PC-3 (cell line): Measurements from ENCODE around the gene ADAMTS17. TPM values are rescaled to one million over a fixed set of nuclear protein-coding genes. Genes with fewer than 3 reads are reported as not detected.

Source experiments
- ATAC-seq: fragments of 200-7000 bp; cut with Tn5 transposase; 2 replicates; pipeline ENCODE4 v1.9.1; 2020; ENCODE audit warnings: mild to moderate bottlenecking, moderate library complexity
- BruUV-seq: library from RNA; stranded (reverse); fragments of 400-500 nt; replicated peaks from 2 replicates; lab custom pipeline; 2021; lab: Mats Ljungman, UMichigan
- CTCF ChIA-PET: fragments of 300-600 bp; sonication (Branson Sonifier 250); formaldehyde crosslinking; loops from one replicate; lab custom pipeline; 2022; ENCODE audit warnings: antibody characterized with exemption; lab: Charles Lee
- POLR2A ChIA-PET: fragments of 300-600 bp; sonication (Branson Sonifier 250); formaldehyde crosslinking; loops from one replicate; lab custom pipeline; 2022; ENCODE audit warnings: antibody characterized with exemption; ENCODE audit not compliant: unreplicated experiment; lab: Charles Lee
- DNase-seq: peaks from one replicate; pipeline ENCODE4 v3.0.0-alpha.2; 2015
- H2AFZ ChIP-seq: fragments of 300-600 bp; sonication (generic); 2 replicates; pipeline ENCODE4 v1.6.0; 2016; ENCODE audit warnings: antibody characterized with exemption, low read length
- H3F3A ChIP-seq: fragments of 300-600 bp; sonication (generic); one replicate; pipeline ENCODE4 v1.6.0; 2017; ENCODE audit warnings: antibody characterized with exemption, low read length, control low read depth, mild to moderate bottlenecking; ENCODE audit not compliant: unreplicated experiment
- H3K27ac ChIP-seq: fragments of 300-600 bp; sonication (generic); 2 replicates; pipeline ENCODE4 v1.5.1; 2016; ENCODE audit warnings: mild to moderate bottlenecking, low read length
- H3K27me3 ChIP-seq: fragments of 300-600 bp; sonication (generic); 2 replicates; pipeline ENCODE4 v1.6.1; 2016; ENCODE audit warnings: low read length, mixed read lengths
- H3K36me3 ChIP-seq: fragments of 300-600 bp; sonication (generic); 2 replicates; pipeline ENCODE4 v1.6.1; 2016; ENCODE audit warnings: low read depth, mixed run types, low read length, mixed read lengths
- H3K4me1 ChIP-seq: fragments of 300-600 bp; sonication (generic); 2 replicates; pipeline ENCODE4 v1.5.1; 2016; ENCODE audit warnings: low read length; ENCODE audit not compliant: insufficient read depth
- H3K4me2 ChIP-seq: fragments of 300-600 bp; sonication (generic); 2 replicates; pipeline ENCODE4 v1.6.0; 2016; ENCODE audit warnings: low read length
- H3K4me3 ChIP-seq: fragments of 300-600 bp; sonication (generic); 2 replicates; pipeline ENCODE4 v1.5.1; 2016; ENCODE audit warnings: mild to moderate bottlenecking, low read length, mixed read lengths
- H3K79me2 ChIP-seq: fragments of 300-600 bp; sonication (generic); 2 replicates; pipeline ENCODE4 v1.6.1; 2017; ENCODE audit warnings: low read length, mixed read lengths
- H3K9ac ChIP-seq: fragments of 300-600 bp; sonication (generic); 2 replicates; pipeline ENCODE4 v1.6.0; 2016; ENCODE audit warnings: mild to moderate bottlenecking, low read length
- H3K9me2 ChIP-seq: fragments of 300-600 bp; sonication (generic); replicated peaks from 2 replicates; pipeline ENCODE4 v1.6.1; 2016; ENCODE audit warnings: mixed run types, low read length, mixed read lengths
- H3K9me3 ChIP-seq: fragments of 300-600 bp; sonication (generic); 2 replicates; pipeline ENCODE4 v1.6.1; 2016; ENCODE audit warnings: low read length, mixed read lengths
- H4K20me1 ChIP-seq: fragments of 300-600 bp; sonication (generic); 2 replicates; pipeline ENCODE4 v1.6.1; 2016; ENCODE audit warnings: low read length, mixed read lengths
- CTCF ChIP-seq: fragments of 300-600 bp; sonication (generic); conservative IDR thresholded peaks from 2 replicates; pipeline ENCODE4 v1.5.1; 2017; ENCODE audit warnings: antibody characterized with exemption, low read depth, mild to moderate bottlenecking, low read length
- EZH2 ChIP-seq: fragments of 300-600 bp; sonication (generic); IDR thresholded peaks from one replicate; pipeline ENCODE4 v1.6.1; 2017; ENCODE audit warnings: antibody characterized with exemption, mild to moderate bottlenecking, low read length; ENCODE audit not compliant: unreplicated experiment
- EZH2phosphoT487 ChIP-seq: fragments of 300-600 bp; sonication (generic); IDR thresholded peaks from 2 replicates; pipeline ENCODE4 v1.6.1; 2018; ENCODE audit warnings: mild to moderate bottlenecking, antibody characterized with exemption, low read length, borderline replicate concordance
- intact Hi-C: fragments of 100-400 bp; cut with micrococcal nuclease; formaldehyde crosslinking; loops from 2 replicates; pipeline ENCODE4 v1.9.0; 2023
- total RNA-seq: library from RNA; depleted of rRNA; stranded (reverse); fragments of >200 nt; gene quantifications from 2 replicates; pipeline ENCODE4 v1.2.3, GENCODE V29; 2014

Gene ADAMTS17
- total RNA-seq, 1 experiment from 2014 or later = 6.9 TPM

- ChIA-PET POLR2A (no interaction called here), CTCF (no interaction called here)
- H2AFZ ChIP-seq = no peak overlapping the region
- TF ChIP-seq CTCF (no peak), EZH2phosphoT487 (no peak), EZH2 (no peak)
- H3K4me2 ChIP-seq = no peak overlapping the region
- no peaks in the 10 kb centered on the region for H3K9me2 ChIP-seq
- H3K27me3 ChIP-seq = no peaks in the 10 kb centered on the region
- BruUV-seq = no TSS peak
- intact Hi-C loops = no loop called here
- H3K9ac ChIP-seq = no peak overlapping the region
- H3K4me1 ChIP-seq = no peaks in the 10 kb centered on the region
- no peak for DNase-seq
- no peak overlapping the region for H3K4me3 ChIP-seq
- no peaks in the 10 kb centered on the region for H4K20me1 ChIP-seq
- H3F3A ChIP-seq = no peaks in the 10 kb centered on the region
- no peak overlapping the region for H3K27ac ChIP-seq
- 0 out of 2 replicates have a peak, but pooled peaks cover 18% of the 10 kb centered on the region for H3K9me3 ChIP-seq
- H3K79me2 ChIP-seq = no peaks in the 10 kb centered on the region
- no peak for ATAC-seq
- H3K36me3 ChIP-seq = no peaks in the 10 kb centered on the region
Measured at GRCh38 chr15:99944131-99944530, 397.6 kb downstream of the ADAMTS17 start.

- H3K9me3 ChIP-seq = 0 out of 2 replicates have a peak, but pooled peaks cover 18% of the 10 kb centered on the region
- H3K27ac ChIP-seq = no peak overlapping the region
- ATAC-seq (no peak), DNase-seq (no peak)
- H3K79me2 ChIP-seq = no peaks in the 10 kb centered on the region
- no peaks in the 10 kb centered on the region for H4K20me1 ChIP-seq
- no peaks in the 10 kb centered on the region for H3F3A ChIP-seq
- H3K9me2 ChIP-seq = no peaks in the 10 kb centered on the region
- no peak overlapping the region for H2AFZ ChIP-seq
- TF ChIP-seq EZH2phosphoT487 (no peak), EZH2 (no peak), CTCF (no peak)
- H3K9ac ChIP-seq = no peak overlapping the region
- no TSS peak for BruUV-seq
- CTCF ChIA-PET = no interaction called here
- POLR2A ChIA-PET = no interaction called here
- H3K27me3 ChIP-seq = no peaks in the 10 kb centered on the region
- no peaks in the 10 kb centered on the region for H3K4me1 ChIP-seq
- H3K4me2 ChIP-seq = no peak overlapping the region
- intact Hi-C loops = no loop called here
- H3K36me3 ChIP-seq = no peaks in the 10 kb centered on the region
- no peak overlapping the region for H3K4me3 ChIP-seq
Measured at GRCh38 chr15:99943466-99943865, 398.3 kb downstream of the ADAMTS17 start.

- H3K9ac ChIP-seq = no peak overlapping the region
- no peaks in the 10 kb centered on the region for H4K20me1 ChIP-seq
- H3K27me3 ChIP-seq = no peaks in the 10 kb centered on the region
- DNase-seq (no peak), ATAC-seq (no peak)
- TF ChIP-seq EZH2phosphoT487 (no peak), CTCF (no peak), EZH2 (no peak)
- H3K4me2 ChIP-seq = no peak overlapping the region
- H3F3A ChIP-seq = no peaks in the 10 kb centered on the region
- no TSS peak for BruUV-seq
- H3K27ac ChIP-seq = no peak overlapping the region
- H2AFZ ChIP-seq = no peak overlapping the region
- peaks cover 15% of the 10 kb centered on the region for H3K4me1 ChIP-seq
- H3K4me3 ChIP-seq = no peak overlapping the region
- H3K9me3 ChIP-seq = no peaks in the 10 kb centered on the region
- H3K79me2 ChIP-seq = no peaks in the 10 kb centered on the region
- intact Hi-C loops = no loop called here
- POLR2A ChIA-PET = no interaction called here
- no peaks in the 10 kb centered on the region for H3K36me3 ChIP-seq
- H3K9me2 ChIP-seq = no peaks in the 10 kb centered on the region
- CTCF ChIA-PET = no interaction called here
Measured at GRCh38 chr15:99932676-99933402, 408.9 kb downstream of the ADAMTS17 start.
